ENCODE results near the gene TMEM52B.

The TMEM52B gene

DNA sequence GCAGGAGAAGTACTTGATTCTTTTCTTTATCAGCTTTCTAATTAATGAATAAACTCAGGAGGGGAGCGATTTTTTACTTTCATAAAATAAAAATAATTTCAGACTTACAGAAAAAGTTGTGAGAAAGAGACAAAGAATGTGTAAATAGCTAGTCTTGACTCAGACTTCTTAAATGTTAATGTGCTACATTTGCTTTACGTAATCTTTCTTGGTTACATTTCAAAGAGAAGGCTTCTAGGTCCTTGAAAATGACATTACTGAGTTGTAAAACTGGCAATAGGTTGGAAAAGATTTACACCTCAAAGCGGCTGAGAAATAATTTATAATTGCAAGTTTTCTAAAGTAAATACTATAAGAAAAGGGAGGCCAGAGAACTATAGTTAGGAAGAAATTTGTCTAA lies 62.5 kb downstream of the TMEM52B start:
- CTCF ChIA-PET = interaction anchor here (1.1 kb wide), 1 partner anchor 88 kb away, joined by 3 read pairs; no protein-coding TSS in a partner anchor
- POLR2A ChIA-PET = no interaction called here

More for the DNA sequence above, 62.5 kb downstream of the TMEM52B start:
- no peak for DNase-seq (ENCODE audit: low read depth, low spot score)
- no peak overlapping the region for H3K4me3 ChIP-seq (ENCODE audit: low read depth, low read length)
- TF ChIP-seq, protein P1, sequence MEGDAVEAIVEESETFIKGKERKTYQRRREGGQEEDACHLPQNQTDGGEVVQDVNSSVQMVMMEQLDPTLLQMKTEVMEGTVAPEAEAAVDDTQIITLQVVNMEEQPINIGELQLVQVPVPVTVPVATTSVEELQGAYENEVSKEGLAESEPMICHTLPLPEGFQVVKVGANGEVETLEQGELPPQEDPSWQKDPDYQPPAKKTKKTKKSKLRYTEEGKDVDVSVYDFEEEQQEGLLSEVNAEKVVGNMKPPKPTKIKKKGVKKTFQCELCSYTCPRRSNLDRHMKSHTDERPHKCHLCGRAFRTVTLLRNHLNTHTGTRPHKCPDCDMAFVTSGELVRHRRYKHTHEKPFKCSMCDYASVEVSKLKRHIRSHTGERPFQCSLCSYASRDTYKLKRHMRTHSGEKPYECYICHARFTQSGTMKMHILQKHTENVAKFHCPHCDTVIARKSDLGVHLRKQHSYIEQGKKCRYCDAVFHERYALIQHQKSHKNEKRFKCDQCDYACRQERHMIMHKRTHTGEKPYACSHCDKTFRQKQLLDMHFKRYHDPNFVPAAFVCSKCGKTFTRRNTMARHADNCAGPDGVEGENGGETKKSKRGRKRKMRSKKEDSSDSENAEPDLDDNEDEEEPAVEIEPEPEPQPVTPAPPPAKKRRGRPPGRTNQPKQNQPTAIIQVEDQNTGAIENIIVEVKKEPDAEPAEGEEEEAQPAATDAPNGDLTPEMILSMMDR (IDR thresholded peaks at IDR 0.05; ENCODE audit: insufficient read depth, low read length, missing control alignments) = no peak
